SKM-1 (cell line): ENCODE data around the gene PXT1.

ENCODE experiments used
- DNase-seq: peaks from one replicate; lab custom pipeline; 2025; ENCODE audit not compliant: unreplicated experiment; lab: John Stamatoyannopoulos, UW

PXT1 gene

GRCh38 chr6:36392621-36393020 is 50.0 kb downstream of the PXT1 start:
- no peak for DNase-seq

- no peak for DNase-seq
Measured at GRCh38 chr6:36389353-36389752, 53.3 kb downstream of the PXT1 start.

- no peak for DNase-seq
Measured at GRCh38 chr6:36387440-36388303, 55.0 kb downstream of the PXT1 start, which contains the start of gene ETV7. Gene ETV7, minus strand, starts transcription at chr6:36387669. Its CDS starts 128 bp downstream, at chr6:36387541.

GRCh38 chr6:36386495-36387439 is 55.9 kb downstream of the PXT1 start:
- DNase-seq = no peak

- DNase-seq = no peak
Measured at GRCh38 chr6:36384095-36384494, 58.6 kb downstream of the PXT1 start.

GRCh38 chr6:36383606-36384005 is 59.0 kb downstream of the PXT1 start:
- DNase-seq = no peak

GRCh38 chr6:36382976-36383375 is 59.7 kb downstream of the PXT1 start:
- no peak for DNase-seq

GRCh38 chr6:36381502-36382389 is 60.9 kb downstream of the PXT1 start:
- DNase-seq = no peak

- DNase-seq = no peak
Measured at GRCh38 chr6:36380166-36380565, 62.5 kb downstream of the PXT1 start.

- DNase-seq = no peak
Measured at GRCh38 chr6:36378936-36379335, 63.7 kb downstream of the PXT1 start.

GRCh38 chr6:36378243-36378920 is 64.3 kb downstream of the PXT1 start:
- no peak for DNase-seq

- no peak for DNase-seq
Measured at GRCh38 chr6:36377594-36377993, 65.1 kb downstream of the PXT1 start.

GRCh38 chr6:36376742-36377141 is 65.9 kb downstream of the PXT1 start:
- no peak for DNase-seq

- no peak for DNase-seq
Measured at GRCh38 chr6:36376183-36376582, 66.5 kb downstream of the PXT1 start.

- DNase-seq = no peak
Measured at GRCh38 chr6:36375644-36376155, 67.0 kb downstream of the PXT1 start.

GRCh38 chr6:36374972-36375371 is 67.7 kb downstream of the PXT1 start:
- DNase-seq = no peak

- DNase-seq = no peak
Measured at GRCh38 chr6:36374194-36374593, 68.5 kb downstream of the PXT1 start.

- DNase-seq = no peak
Measured at GRCh38 chr6:36373368-36374019, 69.2 kb downstream of the PXT1 start.

GRCh38 chr6:36372088-36372487 is 70.6 kb downstream of the PXT1 start:
- DNase-seq = no peak
